ENCODE measurements around the gene GALC. TPM values are rescaled to one million over a fixed set of nuclear protein-coding genes. Genes with fewer than 3 reads are reported as not detected.

The GALC gene
- total RNA-seq, 1 experiment from 2014 or later, result 0.18 TPM

DNA sequence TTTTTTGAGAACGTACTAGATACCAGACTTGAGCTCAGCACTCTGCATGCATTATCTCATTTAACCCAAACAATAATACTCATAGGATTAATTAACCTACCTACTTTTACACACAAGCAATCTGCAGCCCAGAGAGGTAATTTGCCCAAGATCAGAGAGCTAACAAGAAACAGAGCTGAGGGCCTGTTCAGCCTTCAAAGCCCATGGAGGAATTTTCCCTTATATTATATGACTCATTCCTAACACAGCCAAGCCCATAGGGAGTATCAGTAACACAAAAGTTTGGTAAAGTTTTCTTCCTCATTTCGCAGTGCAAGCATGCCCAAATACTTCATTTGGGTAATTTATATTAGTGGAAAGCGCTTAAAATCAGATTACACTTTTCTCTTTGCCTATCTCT is 94.7 kb downstream of the GALC start:
- CTCF ChIA-PET, result interaction anchor here (0.6 kb wide), 1 partner anchor 989 kb away, joined by 3 read pairs; no protein-coding TSS in a partner anchor
- H2AFZ ChIP-seq (ENCODE audit: low read length), result no peak overlapping the region
- no peaks in the 10 kb centered on the region for H4K20me1 ChIP-seq (ENCODE audit: low read length)
- H3K9me3 ChIP-seq (ENCODE audit: low read length), result no peaks in the 10 kb centered on the region
- no peaks in the 10 kb centered on the region for H3K79me2 ChIP-seq (ENCODE audit: low read length)
- no peak for DNase-seq
- H3K27me3 ChIP-seq (ENCODE audit: low read length), result peaks cover 12% of the 10 kb centered on the region; the same call in 1 of the 2 replicates
- TF ChIP-seq EZH2 (IDR thresholded peaks at IDR 0.05; ENCODE audit: low read length, unreplicated experiment), result no peak
- TF ChIP-seq EZH2phosphoT487 (IDR thresholded peaks at IDR 0.05; ENCODE audit: borderline replicate concordance, low read length), result no peak
- TF ChIP-seq, protein P1, sequence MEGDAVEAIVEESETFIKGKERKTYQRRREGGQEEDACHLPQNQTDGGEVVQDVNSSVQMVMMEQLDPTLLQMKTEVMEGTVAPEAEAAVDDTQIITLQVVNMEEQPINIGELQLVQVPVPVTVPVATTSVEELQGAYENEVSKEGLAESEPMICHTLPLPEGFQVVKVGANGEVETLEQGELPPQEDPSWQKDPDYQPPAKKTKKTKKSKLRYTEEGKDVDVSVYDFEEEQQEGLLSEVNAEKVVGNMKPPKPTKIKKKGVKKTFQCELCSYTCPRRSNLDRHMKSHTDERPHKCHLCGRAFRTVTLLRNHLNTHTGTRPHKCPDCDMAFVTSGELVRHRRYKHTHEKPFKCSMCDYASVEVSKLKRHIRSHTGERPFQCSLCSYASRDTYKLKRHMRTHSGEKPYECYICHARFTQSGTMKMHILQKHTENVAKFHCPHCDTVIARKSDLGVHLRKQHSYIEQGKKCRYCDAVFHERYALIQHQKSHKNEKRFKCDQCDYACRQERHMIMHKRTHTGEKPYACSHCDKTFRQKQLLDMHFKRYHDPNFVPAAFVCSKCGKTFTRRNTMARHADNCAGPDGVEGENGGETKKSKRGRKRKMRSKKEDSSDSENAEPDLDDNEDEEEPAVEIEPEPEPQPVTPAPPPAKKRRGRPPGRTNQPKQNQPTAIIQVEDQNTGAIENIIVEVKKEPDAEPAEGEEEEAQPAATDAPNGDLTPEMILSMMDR (conservative IDR thresholded peaks at IDR 0.05; ENCODE audit: low read depth, low read length), result no peak
- no peak overlapping the region for H3K9ac ChIP-seq (ENCODE audit: low read length)
- no peaks in the 10 kb centered on the region for H3F3A ChIP-seq (ENCODE audit: low read length, unreplicated experiment)
- BruUV-seq (replicated peaks), result no TSS peak
- intact Hi-C loops (cut with micrococcal nuclease), result no loop called here
- H3K27ac ChIP-seq (ENCODE audit: low read length), result no peak overlapping the region
- no peaks in the 10 kb centered on the region for H3K36me3 ChIP-seq (ENCODE audit: low read depth, low read length)
- ATAC-seq, result no peak
- H3K4me1 ChIP-seq (ENCODE audit: insufficient read depth, low read length), result no peaks in the 10 kb centered on the region
- H3K4me3 ChIP-seq (ENCODE audit: low read length), result no peak overlapping the region
- POLR2A ChIA-PET (ENCODE audit: unreplicated experiment), result no interaction called here
- H3K4me2 ChIP-seq (ENCODE audit: low read length), result no peak overlapping the region
- no peaks in the 10 kb centered on the region for H3K9me2 ChIP-seq (replicated peaks; ENCODE audit: low read length)

DNA sequence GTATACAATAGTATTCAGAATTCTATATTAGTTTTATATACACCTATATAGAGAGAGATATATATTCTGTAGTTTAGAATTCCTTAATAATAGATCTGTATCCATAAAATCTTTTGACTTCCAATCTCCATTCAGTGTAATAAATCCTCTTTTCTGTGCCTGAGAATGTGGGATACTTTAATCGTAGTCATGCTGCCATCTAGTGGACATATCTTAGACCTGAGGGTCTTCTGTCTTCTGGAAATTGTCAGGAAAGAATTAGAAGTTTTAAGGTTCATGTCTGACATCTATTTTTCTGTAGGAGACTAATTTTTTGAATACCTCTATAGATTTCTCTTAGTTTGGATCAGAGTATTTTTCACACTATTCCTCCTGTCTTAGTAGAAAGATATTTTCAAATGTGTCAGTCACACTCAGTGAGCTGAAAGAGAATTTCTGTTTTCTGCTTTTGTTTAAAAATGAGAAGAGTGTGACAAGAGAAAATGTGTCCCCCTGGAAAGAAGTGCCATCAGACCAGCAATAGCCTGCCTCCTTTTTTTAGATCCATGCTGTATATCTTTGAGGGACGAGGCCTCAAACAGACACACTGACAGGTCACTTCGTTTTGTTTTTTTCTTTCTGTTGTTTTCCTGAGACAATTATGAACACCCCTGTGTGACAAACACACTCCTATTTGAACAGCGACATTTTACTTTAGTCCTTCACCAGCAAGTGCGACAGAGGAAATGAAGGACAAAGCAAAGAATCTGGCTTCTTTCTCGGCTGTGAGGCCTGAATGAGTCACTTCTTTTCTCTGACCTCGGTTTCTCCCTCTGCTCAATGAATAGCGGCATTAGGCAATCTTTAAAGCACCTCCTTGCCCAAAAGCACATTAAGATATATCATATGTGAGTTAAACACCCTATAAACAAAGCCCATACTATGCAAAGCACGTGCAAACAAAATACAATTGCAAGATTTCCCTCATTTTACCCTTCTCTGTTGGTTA is 96.3 kb downstream of the GALC start:
- no peak for TF ChIP-seq EZH2phosphoT487 (IDR thresholded peaks at IDR 0.05; ENCODE audit: borderline replicate concordance, low read length)
- TF ChIP-seq EZH2 (IDR thresholded peaks at IDR 0.05; ENCODE audit: low read length, unreplicated experiment), result no peak
- TF ChIP-seq, protein P1 (conservative IDR thresholded peaks at IDR 0.05; ENCODE audit: low read depth, low read length), result peak; percentile 87
- no peaks in the 10 kb centered on the region for H3K9me3 ChIP-seq (ENCODE audit: low read length)
- ChIA-PET CTCF (no interaction called here), POLR2A (ENCODE audit: unreplicated experiment) (no interaction called here)
- H3K79me2 ChIP-seq (ENCODE audit: low read length), result no peaks in the 10 kb centered on the region
- H3K36me3 ChIP-seq (ENCODE audit: low read depth, low read length), result no peaks in the 10 kb centered on the region
- H3K4me3 ChIP-seq (ENCODE audit: low read length), result no peak overlapping the region
- ATAC-seq (no peak; the same call in 1 of the 2 replicates), DNase-seq (peak; percentile 65)
- H2AFZ ChIP-seq (ENCODE audit: low read length), result no peak overlapping the region
- H3K4me2 ChIP-seq (ENCODE audit: low read length), result no peak overlapping the region
- no peaks in the 10 kb centered on the region for H4K20me1 ChIP-seq (ENCODE audit: low read length)
- no peaks in the 10 kb centered on the region for H3K4me1 ChIP-seq (ENCODE audit: insufficient read depth, low read length)
- H3F3A ChIP-seq (ENCODE audit: low read length, unreplicated experiment), result no peaks in the 10 kb centered on the region
- intact Hi-C loops (cut with micrococcal nuclease), result no loop called here
- no TSS peak for BruUV-seq (replicated peaks)
- H3K9me2 ChIP-seq (replicated peaks; ENCODE audit: low read length), result no peaks in the 10 kb centered on the region
- H3K27ac ChIP-seq (ENCODE audit: low read length), result no peak overlapping the region
- peaks cover 11% of the 10 kb centered on the region; the same call in 1 of the 2 replicates for H3K27me3 ChIP-seq (ENCODE audit: low read length)
- no peak overlapping the region for H3K9ac ChIP-seq (ENCODE audit: low read length)

DNA sequence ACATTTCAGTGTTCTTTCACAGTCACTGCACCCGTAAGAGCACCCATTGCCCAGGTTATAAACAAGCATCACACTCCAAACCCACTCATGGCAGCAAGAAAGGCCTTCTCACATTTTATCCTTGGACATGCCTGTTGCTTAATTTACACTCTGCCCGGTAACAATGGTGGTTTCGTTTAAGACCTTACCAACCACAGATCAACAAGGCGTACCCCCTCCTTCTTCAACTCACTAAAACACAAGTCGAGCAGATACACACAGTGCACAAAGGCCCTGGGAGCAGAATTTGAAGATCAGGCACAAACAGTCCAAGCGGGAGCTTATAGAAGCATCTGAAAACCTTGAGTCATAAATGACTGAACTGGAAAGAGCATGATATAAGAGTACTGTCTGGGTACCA is 98.1 kb downstream of the GALC start:
- Histone ChIP-seq H3K9me3 (ENCODE audit: low read length) (no peaks in the 10 kb centered on the region), H3K9ac (ENCODE audit: low read length) (no peak overlapping the region), H3K4me1 (ENCODE audit: insufficient read depth, low read length) (no peaks in the 10 kb centered on the region), H3K36me3 (ENCODE audit: low read depth, low read length) (no peaks in the 10 kb centered on the region), H3K4me2 (ENCODE audit: low read length) (no peak overlapping the region), H3K79me2 (ENCODE audit: low read length) (no peaks in the 10 kb centered on the region), H3K27me3 (ENCODE audit: low read length) (peaks cover 4% of the 10 kb centered on the region; the same call in 1 of the 2 replicates), H3K27ac (ENCODE audit: low read length) (no peak overlapping the region), H4K20me1 (ENCODE audit: low read length) (no peaks in the 10 kb centered on the region), H3K9me2 (replicated peaks; ENCODE audit: low read length) (no peaks in the 10 kb centered on the region), H3K4me3 (ENCODE audit: low read length) (no peak overlapping the region), H2AFZ (ENCODE audit: low read length) (no peak overlapping the region), H3F3A (ENCODE audit: low read length, unreplicated experiment) (no peaks in the 10 kb centered on the region)
- no peak for ATAC-seq
- intact Hi-C loops (cut with micrococcal nuclease), result no loop called here
- no peak for DNase-seq
- ChIA-PET POLR2A (ENCODE audit: unreplicated experiment) (no interaction called here), CTCF (no interaction called here)
- no TSS peak for BruUV-seq (replicated peaks)
- no peak for TF ChIP-seq EZH2 (IDR thresholded peaks at IDR 0.05; ENCODE audit: low read length, unreplicated experiment)
- no peak for TF ChIP-seq EZH2phosphoT487 (IDR thresholded peaks at IDR 0.05; ENCODE audit: borderline replicate concordance, low read length)
- TF ChIP-seq, protein P1 (conservative IDR thresholded peaks at IDR 0.05; ENCODE audit: low read depth, low read length), result no peak

Data from PC-3 (cell line).